Suppressor macrophage treated with lipopolysaccharide for 4 hours (primary cell): ENCODE results near the gene MYLK2.

Experiments used
- DNase-seq: peaks from one replicate; pipeline ENCODE4 v3.0.0-alpha.2; 2020

MYLK2 gene

DNA sequence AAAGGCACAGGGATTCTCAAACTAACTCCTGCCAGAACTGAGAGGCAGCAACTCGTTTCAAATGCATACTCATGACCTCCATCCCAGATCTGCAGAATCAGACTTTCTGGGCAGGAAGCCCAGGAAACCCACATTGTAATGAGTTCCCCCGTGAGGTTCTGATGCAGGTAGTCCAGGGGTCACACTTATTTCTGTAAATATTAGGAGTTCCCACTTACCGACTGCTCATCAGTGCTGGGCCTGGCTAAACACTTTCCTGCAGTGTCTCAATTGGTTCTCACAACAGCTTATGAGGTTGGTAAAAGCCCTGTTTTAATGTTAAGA is 39.6 kb downstream of the MYLK2 start:
- no peak for DNase-seq

DNA sequence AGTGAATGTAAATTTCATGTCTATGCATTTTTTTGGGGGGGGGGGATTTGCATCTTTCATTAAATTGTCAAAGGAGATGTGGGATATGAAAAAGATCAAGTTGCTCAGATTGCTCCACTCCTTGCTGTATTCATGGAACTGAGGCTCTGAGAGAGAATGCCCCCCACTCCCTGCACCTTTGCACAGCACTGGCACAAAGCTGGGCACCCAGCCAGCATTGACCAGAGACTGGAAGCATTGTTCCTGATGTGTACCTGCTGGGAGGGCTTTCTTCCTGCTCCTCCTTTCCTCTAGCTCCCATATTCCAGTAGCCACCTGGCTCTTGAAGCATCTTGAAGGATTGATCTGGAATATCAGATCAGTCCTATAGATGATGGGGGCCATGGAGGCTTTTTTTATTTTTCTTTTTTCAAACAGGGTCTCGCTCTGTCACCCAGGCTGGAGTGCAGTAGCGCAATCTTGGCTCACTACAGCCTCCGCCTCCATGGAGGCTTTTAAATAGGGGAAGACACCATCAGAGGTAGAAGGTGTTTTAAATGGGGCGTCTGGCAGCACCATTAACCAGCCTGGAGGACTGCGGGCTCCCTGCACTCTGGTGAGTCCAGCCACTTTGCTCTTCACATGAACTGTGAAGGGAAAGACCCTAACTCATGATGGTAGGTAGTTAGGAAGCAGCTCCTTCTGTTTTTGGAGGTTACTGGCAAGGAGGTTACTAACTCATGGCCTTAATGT is 40.3 kb downstream of the MYLK2 start:
- DNase-seq, result no peak

DNA sequence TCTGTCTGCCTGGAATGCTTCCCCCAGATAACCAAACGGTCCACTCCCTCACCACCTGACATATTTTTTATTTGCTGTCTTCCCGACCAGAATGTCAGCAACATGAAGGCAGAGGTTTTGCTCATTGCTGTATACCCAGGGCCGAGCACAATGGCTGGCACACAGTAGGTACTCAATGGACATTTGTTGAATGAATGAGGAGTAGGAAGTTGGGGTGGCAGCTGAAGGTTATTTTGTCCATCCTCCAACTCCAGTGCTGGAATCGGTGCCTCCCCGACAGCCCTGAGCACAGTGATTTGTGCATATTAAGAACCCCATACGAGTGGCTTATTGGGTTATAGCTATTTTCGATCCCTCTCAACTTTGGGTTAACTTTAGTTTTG is 40.8 kb downstream of the MYLK2 start:
- DNase-seq, result no peak

- DNase-seq, result no peak
These were observed 41.4 kb downstream of the MYLK2 start for GRCh38 chr20:31860390-31861134.

DNA sequence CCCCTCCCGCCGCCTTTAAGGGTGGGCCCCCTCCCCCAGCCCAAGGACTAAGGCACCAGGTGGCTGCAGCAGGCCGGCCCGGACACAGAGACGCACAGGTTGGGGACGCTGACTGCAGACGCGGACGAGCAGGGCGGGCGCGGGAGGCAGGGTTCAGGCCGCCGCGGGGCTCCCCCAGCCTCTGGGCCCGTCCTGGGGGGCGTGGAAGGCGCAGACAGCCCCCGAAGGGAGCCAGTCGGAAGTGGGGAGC is 41.9 kb downstream of the MYLK2 start:
- no peak for DNase-seq

GRCh38 chr20:31861385-31862156 is 42.4 kb downstream of the MYLK2 start:
- DNase-seq, result peak; percentile 75

- DNase-seq, result no peak
These were observed 43.0 kb downstream of the MYLK2 start for GRCh38 chr20:31862157-31862470.

DNA sequence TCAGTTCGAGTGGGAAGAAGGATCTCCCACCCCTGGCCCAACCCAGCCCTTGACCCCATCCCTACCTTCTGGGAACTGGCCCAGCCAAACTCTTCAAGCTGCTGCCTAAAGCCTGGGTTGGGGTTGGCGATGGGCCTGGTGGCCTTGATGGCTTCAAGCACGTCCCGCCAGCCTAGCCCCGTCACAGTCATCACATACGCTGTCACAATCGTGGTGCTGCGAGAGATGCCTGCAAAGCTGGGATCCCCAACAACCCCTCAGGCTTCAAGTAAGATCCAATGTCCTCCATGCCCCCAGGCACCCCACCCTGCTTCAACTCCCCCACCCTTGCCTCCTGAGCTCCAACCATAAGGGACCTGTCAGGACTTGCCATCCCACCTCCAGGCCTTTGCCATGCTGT is 43.4 kb downstream of the MYLK2 start:
- no peak for DNase-seq

DNA sequence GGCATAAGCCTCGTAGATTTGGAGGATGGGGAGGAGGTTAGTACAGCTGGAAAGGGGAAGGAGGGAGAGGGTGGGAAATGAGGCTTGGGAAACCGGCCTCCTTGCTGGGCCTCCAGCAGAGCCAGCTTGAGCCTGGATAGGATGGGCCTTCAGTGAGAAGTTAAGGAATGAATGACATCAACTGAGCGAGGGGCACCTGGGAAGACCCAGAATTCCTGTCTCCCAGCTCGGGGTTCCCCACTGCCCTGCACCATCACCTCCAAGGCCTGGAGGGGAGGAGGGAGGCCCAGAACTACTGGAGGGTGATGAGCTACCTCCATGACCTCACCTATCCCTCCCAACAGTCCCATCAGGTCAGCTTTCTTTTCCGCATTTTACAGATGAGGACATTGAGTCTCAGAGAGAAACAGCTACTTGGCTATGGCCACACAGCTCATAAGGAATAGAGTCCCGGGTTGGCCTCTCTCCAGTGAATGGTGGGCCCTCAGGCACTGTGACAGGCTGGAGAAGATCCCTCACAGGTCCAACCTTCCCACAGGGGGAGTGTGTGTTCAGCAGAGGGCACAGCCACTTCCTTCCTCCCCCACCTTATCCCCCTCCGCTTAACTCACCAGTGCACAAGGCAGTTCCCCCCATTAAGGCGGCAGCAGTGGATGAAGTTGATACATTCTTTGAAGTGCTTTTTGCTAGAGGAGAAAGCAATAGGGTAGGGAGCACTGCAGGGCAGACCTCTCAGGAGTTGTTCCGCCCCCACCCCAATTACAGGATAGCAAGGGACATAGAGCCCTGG is 44.3 kb downstream of the MYLK2 start:
- no peak for DNase-seq

DNA sequence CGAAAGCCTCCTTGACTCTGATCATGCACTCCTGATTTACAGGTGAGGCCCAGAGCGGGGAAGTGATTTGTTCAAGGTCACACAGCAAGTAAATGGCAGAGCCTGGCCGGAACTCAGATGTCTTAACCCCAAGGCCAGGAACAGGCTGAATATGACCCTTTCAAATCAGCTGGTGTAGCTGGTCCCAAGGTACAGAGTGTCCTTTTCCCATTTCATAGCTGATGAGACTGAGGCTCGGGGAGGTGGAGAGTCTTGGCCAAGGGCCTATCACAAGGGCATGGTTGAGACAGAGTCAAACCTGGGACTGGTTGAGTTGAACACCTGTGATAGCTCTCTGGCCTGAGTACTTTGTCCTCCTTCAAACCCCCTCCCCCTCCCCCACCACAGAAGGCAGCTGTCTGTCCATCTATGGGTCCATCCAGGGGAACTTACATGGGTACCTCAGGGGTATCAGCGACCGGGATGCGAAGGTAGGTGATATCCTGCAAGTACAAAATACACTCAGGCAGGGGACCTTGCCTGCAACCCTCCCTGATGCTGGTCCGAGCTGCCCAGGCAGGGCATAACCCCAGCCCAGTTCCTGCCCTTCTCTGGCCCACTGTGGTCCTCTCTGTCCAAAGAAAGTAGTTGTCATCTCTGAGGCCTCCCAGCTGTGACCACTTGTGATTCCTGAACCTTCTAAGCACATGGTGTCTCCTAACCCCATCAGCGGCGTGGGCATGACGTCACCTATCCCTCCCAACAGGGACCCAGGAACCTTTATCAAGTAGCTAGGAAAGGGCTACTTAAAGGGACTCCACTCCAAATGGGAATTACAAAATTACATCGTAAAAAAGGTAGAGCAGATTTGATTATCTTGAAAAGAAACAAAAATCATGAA is 45.6 kb downstream of the MYLK2 start:
- DNase-seq, result no peak

DNA sequence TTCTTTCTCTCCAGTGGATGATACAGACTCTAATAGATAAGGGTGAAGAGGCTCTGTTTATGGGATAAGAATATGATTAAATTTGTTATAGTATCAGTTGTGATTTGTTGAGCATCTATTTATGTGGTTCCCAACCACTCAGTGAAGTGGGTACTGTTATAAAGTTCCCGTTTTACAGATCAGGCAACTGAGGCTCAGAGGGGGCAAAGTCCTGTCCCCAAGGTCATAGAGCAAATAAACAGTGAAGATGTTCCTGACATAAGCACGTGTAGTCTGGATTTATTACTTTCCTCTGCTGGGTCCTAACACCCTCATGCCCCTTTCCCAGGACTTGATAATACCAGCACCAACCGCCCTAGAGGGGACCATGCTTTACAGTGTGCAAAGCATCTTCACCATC is 47.1 kb downstream of the MYLK2 start:
- no peak for DNase-seq

DNA sequence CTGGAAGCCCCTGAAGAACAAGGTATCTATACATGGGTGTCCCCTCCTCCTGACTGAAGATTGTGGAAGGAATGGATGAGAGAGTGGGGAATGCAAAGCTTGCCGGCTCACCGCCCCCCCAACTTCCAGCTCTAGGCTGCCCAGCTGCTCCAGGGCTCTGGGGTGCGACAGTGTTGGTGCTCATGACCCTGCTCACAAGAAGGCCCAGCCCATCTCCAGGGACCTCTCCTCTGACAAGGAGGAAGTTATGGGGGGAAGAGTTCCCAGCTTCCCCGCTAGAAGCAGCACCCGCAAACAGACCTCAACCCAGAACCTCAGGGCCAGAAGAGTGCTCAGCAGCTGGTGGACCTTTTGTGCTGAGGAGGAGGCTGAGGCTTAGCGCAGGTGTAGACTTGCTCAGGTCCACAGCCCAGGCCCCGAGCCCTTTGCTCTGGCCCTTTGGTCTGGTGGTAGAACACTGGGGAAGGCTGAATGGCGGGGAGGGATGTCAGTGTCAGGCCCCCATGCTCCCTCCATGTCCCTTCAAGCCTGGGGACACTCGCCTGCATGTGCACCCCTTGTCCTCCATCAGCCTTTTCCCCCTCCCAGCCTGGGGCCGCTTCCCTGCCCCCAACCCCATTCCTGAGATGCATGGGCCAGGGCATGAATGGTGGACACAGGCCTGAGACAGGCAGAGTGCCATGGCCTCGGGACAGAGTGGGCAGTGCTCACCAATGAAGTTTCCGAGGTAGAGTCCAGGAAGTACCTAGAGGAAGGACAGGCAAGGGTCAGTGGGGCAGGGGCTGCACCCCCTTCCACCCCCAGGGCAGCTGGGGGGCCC is 49.9 kb downstream of the MYLK2 start:
- no peak for DNase-seq

- DNase-seq, result no peak
These were observed 50.5 kb downstream of the MYLK2 start for GRCh38 chr20:31869673-31869941.

GRCh38 chr20:31869942-31870725 is 51.0 kb downstream of the MYLK2 start, which contains the start of the genes DUSP15 and TTLL9:
TSS of gene DUSP15 (minus strand) at chr20:31870527. CDS start at chr20:31870337, 190 bp downstream.
TSS of gene TTLL9 (plus strand) at chr20:31870634. CDS start at chr20:31871127, 493 bp downstream.
- peak; percentile 38 for DNase-seq

- no peak for DNase-seq
These were observed 51.8 kb downstream of the MYLK2 start for GRCh38 chr20:31870726-31871617.

DNA sequence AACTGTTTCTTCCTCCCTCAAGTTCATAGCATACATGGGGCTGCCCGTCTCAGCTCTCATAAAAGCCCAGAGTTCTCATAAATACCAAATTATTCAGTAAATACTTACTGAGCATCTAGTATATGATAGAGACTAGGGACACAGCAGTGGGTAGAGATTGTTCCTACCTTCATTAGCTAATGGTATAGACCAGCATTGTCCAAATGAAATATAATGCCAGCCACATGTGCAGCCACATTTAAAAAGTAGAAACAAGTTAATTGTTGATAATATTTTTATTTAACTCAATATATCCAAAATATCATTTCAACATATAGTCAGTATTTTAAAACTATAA is 52.4 kb downstream of the MYLK2 start:
- no peak for DNase-seq

DNA sequence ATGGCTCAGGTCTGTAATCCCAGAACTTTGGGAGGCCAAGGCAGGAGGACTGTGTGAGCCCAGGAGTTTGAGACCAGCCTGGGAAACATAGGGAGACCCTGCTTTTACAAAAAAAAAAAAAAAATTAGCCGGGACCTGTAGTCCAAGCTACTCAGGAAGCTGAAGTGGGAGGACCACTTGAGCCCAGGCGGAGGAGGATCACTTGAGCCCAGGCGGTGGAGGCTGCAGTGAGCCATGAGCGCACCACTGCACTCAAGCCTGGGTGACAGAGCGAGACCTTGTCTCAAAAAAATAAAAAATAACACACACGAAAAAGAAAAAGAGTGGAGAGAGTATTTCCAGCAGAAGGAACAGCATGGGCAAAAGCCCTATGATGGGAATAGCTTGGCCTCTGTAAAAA is 53.2 kb downstream of the MYLK2 start:
- DNase-seq, result no peak

DNA sequence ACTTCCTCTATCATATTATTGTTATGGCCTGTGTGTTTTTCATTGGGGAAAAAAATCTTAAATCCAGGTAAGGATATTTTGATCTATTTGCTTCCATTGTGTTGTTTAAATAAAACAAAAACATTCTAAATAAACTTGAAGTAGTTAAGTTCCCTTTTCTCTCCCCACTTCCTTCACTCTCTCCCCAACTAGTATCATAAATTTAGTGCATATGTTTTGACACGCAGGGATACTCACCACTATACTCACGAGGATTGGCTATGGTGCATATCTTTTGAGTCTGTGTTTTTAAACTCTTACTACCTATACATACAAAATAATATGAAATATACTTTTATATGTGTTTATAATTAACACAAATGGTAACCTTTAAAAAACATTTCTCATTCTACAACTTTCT is 56.5 kb downstream of the MYLK2 start:
- no peak for DNase-seq

DNA sequence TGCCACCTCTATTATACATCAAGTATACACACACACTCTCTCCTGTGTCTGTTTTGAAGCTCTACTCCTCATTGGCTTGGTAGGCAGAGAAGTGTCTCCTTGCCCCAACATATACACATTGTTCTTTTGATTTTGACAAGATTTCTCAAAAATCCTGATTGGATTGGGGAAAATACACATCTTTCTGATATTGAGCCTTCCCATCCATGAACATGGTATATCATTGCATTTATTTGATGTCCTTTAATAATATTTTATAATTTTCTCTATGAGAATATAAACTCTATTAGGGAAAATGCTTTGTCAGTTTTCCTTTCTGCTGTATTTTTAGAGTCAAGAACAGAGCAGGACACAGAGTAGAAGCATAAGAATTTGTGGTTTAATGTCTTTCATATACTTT is 58.5 kb downstream of the MYLK2 start:
- no peak for DNase-seq
